ENCODE measurements around the gene SORBS2.

GRCh38 chr4:185576962-185577950 lies 234.7 kb downstream of the SORBS2 start:
- TF ChIP-seq POLR2A (IDR thresholded peaks at IDR 0.05) (no peak), EP300 (IDR thresholded peaks at IDR 0.05) (no peak)
- TF ChIP-seq, protein P1, sequence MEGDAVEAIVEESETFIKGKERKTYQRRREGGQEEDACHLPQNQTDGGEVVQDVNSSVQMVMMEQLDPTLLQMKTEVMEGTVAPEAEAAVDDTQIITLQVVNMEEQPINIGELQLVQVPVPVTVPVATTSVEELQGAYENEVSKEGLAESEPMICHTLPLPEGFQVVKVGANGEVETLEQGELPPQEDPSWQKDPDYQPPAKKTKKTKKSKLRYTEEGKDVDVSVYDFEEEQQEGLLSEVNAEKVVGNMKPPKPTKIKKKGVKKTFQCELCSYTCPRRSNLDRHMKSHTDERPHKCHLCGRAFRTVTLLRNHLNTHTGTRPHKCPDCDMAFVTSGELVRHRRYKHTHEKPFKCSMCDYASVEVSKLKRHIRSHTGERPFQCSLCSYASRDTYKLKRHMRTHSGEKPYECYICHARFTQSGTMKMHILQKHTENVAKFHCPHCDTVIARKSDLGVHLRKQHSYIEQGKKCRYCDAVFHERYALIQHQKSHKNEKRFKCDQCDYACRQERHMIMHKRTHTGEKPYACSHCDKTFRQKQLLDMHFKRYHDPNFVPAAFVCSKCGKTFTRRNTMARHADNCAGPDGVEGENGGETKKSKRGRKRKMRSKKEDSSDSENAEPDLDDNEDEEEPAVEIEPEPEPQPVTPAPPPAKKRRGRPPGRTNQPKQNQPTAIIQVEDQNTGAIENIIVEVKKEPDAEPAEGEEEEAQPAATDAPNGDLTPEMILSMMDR (IDR thresholded peaks at IDR 0.05) = no peak

Measured in tibial nerve (tissue), 4 donors.